Measurements from ENCODE around the gene GYPC.
"Not testable (repeated sequence)": the region's sequence is repeated elsewhere in the genome, so short reads cannot be mapped to it uniquely, and the experiment has no call there.

The GYPC gene

GRCh38 chr2:126698376-126698775 lies 42.4 kb downstream of the GYPC start:
- no peak for DNase-seq

- no peak for DNase-seq
These were observed 43.1 kb downstream of the GYPC start for GRCh38 chr2:126699018-126699417.

- DNase-seq: no peak
These were observed 44.0 kb downstream of the GYPC start for GRCh38 chr2:126699716-126700581.

- no peak for DNase-seq
These were observed 44.7 kb downstream of the GYPC start for GRCh38 chr2:126700677-126701076.

GRCh38 chr2:126703311-126703710 lies 47.4 kb downstream of the GYPC start:
- no peak for DNase-seq

- DNase-seq: no peak
These were observed 48.6 kb downstream of the GYPC start for GRCh38 chr2:126704434-126705160.

GRCh38 chr2:126707191-126707590 lies 51.2 kb downstream of the GYPC start:
- DNase-seq: no peak

- no peak for DNase-seq
These were observed 52.0 kb downstream of the GYPC start for GRCh38 chr2:126707941-126708340.

- DNase-seq: no peak
These were observed 58.4 kb downstream of the GYPC start for GRCh38 chr2:126714191-126714965.

- no peak for DNase-seq
These were observed 59.2 kb downstream of the GYPC start for GRCh38 chr2:126715111-126715510.

- DNase-seq: peak in 1 of 58 donors; percentile 5
These were observed 59.8 kb downstream of the GYPC start for GRCh38 chr2:126715576-126716406.

GRCh38 chr2:126717277-126717676 lies 61.3 kb downstream of the GYPC start:
- not testable (repeated sequence) for DNase-seq

- DNase-seq: no peak
These were observed 62.0 kb downstream of the GYPC start for GRCh38 chr2:126717928-126718327.

GRCh38 chr2:126719191-126719832 lies 63.4 kb downstream of the GYPC start:
- DNase-seq: peak in 5 of 58 donors; percentile 5 to 32 (median 7)

GRCh38 chr2:126719833-126720351 lies 63.9 kb downstream of the GYPC start:
- no peak for DNase-seq

GRCh38 chr2:126720638-126721037 lies 64.7 kb downstream of the GYPC start:
- no peak for DNase-seq

GRCh38 chr2:126722081-126722480 lies 66.1 kb downstream of the GYPC start:
- DNase-seq: no peak

- no peak for DNase-seq
These were observed 66.6 kb downstream of the GYPC start for GRCh38 chr2:126722546-126722945.

- no peak for DNase-seq
These were observed 67.4 kb downstream of the GYPC start for GRCh38 chr2:126723281-126723815.

- DNase-seq: no peak
These were observed 69.6 kb downstream of the GYPC start for GRCh38 chr2:126725580-126725979.

Data from anterior cingulate cortex (tissue), 58 donors.